A673 (cell line): ENCODE data around the gene FKBP5. TPM values are rescaled to one million over a fixed set of nuclear protein-coding genes. Genes with fewer than 3 reads are reported as not detected.
"Not testable (repeated sequence)": the region's sequence is repeated elsewhere in the genome, so short reads cannot be mapped to it uniquely, and the experiment has no call there.

ENCODE experiments used
- BruUV-seq: library from RNA; stranded (reverse); fragments of 400-500 nt; replicated peaks from 2 replicates; lab custom pipeline; 2021; lab: Mats Ljungman, UMichigan
- CTCF ChIA-PET: fragments of 300-600 bp; sonication (Branson Sonifier 250); formaldehyde crosslinking; loops from one replicate; lab custom pipeline; 2022; ENCODE audit warnings: antibody characterized with exemption; lab: Charles Lee
- POLR2A ChIA-PET: fragments of 300-600 bp; sonication (Branson Sonifier 250); formaldehyde crosslinking; loops from one replicate; lab custom pipeline; 2022; ENCODE audit warnings: antibody characterized with exemption; ENCODE audit not compliant: low non-redundant PET; lab: Charles Lee
- DNase-seq: peaks from one replicate; pipeline ENCODE4 v3.0.0-alpha.2; 2015; ENCODE audit warnings: low spot score
- H3K27ac ChIP-seq: fragments of 200-600 bp; sonication (generic); 2 replicates; pipeline ENCODE4 v1.5.1; 2016; ENCODE audit warnings: mixed run types, low read depth, mild to moderate bottlenecking, mixed read lengths, antibody characterized with exemption, low read length; ENCODE audit not compliant: poor library complexity, severe bottlenecking
- H3K27me3 ChIP-seq: fragments of 200-600 bp; sonication (generic); replicated peaks from 2 replicates; pipeline ENCODE4 v1.6.1; 2017; ENCODE audit warnings: mixed run types, low read depth, mild to moderate bottlenecking, mixed read lengths, antibody characterized with exemption, low read length; ENCODE audit not compliant: insufficient read depth, poor library complexity
- H3K36me3 ChIP-seq: fragments of 200-600 bp; sonication (generic); 2 replicates; pipeline ENCODE4 v1.6.1; 2016; ENCODE audit warnings: mixed run types, mild to moderate bottlenecking, mixed read lengths, antibody characterized with exemption, low read length; ENCODE audit not compliant: insufficient read depth, poor library complexity, severe bottlenecking
- H3K4me1 ChIP-seq: fragments of 200-600 bp; sonication (generic); 2 replicates; pipeline ENCODE4 v1.6.1; 2017; ENCODE audit warnings: mixed run types, mild to moderate bottlenecking, mixed read lengths, antibody characterized with exemption, low read length; ENCODE audit not compliant: insufficient read depth, poor library complexity, severe bottlenecking
- H3K4me3 ChIP-seq: fragments of 200-600 bp; sonication (generic); 2 replicates; pipeline ENCODE4 v1.5.1; 2016; ENCODE audit warnings: low read depth, mixed run types, mild to moderate bottlenecking, mixed read lengths, low read length; ENCODE audit not compliant: poor library complexity, severe bottlenecking
- H3K9me3 ChIP-seq: fragments of 200-600 bp; sonication (generic); 2 replicates; pipeline ENCODE4 v1.6.1; 2016; ENCODE audit warnings: mixed run types, low read depth, mild to moderate bottlenecking, mixed read lengths, antibody characterized with exemption, low read length; ENCODE audit not compliant: poor library complexity, severe bottlenecking
- EZH2 ChIP-seq: fragments of 200-600 bp; sonication (generic); IDR thresholded peaks from 2 replicates; pipeline ENCODE4 v1.6.1; 2017; ENCODE audit warnings: borderline replicate concordance, low read depth, mild to moderate bottlenecking, mixed read lengths, antibody characterized with exemption, low read length; ENCODE audit not compliant: poor library complexity, severe bottlenecking
- intact Hi-C: fragments of 100-400 bp; cut with micrococcal nuclease; formaldehyde crosslinking; loops from one replicate; pipeline ENCODE4 v1.10.0; 2022; ENCODE audit not compliant: unreplicated experiment
- total RNA-seq: library from RNA; stranded (reverse); gene quantifications from 2 replicates; pipeline ENCODE4 v1.2.3, GENCODE V29; 2021
- TF ChIP-seq, protein P1 (sequence below): fragments of 300-800, 200-600 bp; sonication (generic); conservative IDR thresholded peaks from 2 replicates; pipeline ENCODE4 v1.5.1; 2017; ENCODE audit warnings: low read depth, mild to moderate bottlenecking, antibody characterized with exemption, low read length, moderate library complexity, mixed read lengths

FKBP5 gene
- total RNA-seq, 1 experiment from 2014 or later: 20.4 TPM

DNA sequence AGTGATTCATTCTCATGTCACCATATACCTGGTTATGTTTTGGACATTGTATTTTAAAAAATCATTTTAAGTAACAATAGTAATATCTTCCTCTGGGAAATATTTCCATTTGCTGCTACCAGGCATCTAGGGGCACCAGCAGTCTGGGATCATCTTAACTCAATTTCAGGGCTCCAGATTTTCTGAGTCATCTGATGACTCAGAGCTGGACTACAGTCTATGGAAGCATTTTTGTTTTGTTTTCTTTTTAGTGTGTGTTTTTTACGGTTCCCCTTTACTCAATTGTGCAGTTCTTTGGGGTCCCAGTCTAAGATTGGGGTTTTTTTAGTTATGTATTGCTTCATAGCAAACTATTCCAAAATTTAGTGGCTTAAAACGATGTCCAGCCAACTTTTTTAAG is 5.7 kb upstream of the FKBP5 start:
- intact Hi-C loops: no loop called here
- TF ChIP-seq, protein P1, sequence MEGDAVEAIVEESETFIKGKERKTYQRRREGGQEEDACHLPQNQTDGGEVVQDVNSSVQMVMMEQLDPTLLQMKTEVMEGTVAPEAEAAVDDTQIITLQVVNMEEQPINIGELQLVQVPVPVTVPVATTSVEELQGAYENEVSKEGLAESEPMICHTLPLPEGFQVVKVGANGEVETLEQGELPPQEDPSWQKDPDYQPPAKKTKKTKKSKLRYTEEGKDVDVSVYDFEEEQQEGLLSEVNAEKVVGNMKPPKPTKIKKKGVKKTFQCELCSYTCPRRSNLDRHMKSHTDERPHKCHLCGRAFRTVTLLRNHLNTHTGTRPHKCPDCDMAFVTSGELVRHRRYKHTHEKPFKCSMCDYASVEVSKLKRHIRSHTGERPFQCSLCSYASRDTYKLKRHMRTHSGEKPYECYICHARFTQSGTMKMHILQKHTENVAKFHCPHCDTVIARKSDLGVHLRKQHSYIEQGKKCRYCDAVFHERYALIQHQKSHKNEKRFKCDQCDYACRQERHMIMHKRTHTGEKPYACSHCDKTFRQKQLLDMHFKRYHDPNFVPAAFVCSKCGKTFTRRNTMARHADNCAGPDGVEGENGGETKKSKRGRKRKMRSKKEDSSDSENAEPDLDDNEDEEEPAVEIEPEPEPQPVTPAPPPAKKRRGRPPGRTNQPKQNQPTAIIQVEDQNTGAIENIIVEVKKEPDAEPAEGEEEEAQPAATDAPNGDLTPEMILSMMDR: no peak
- TF ChIP-seq EZH2: no peak
- Histone ChIP-seq H3K36me3 (no peaks in the 10 kb centered on the region), H3K4me1 (peaks cover 9% of the 10 kb centered on the region), H3K27me3 (no peaks in the 10 kb centered on the region), H3K4me3 (no peak overlapping the region), H3K27ac (no peak overlapping the region), H3K9me3 (no peaks in the 10 kb centered on the region)
- POLR2A ChIA-PET: no interaction called here
- BruUV-seq: no TSS peak
- CTCF ChIA-PET: no interaction called here
- DNase-seq: no peak

GRCh38 chr6:35691027-35691824 is 2.5 kb upstream of the FKBP5 start:
- H3K27ac ChIP-seq: no peak overlapping the region
- POLR2A ChIA-PET: no interaction called here
- CTCF ChIA-PET: no interaction called here
- intact Hi-C loops: no loop called here
- no peak for DNase-seq
- H3K36me3 ChIP-seq: no peaks in the 10 kb centered on the region
- peaks cover 9% of the 10 kb centered on the region for H3K4me1 ChIP-seq
- no peaks in the 10 kb centered on the region for H3K9me3 ChIP-seq
- BruUV-seq: no TSS peak
- TF ChIP-seq EZH2: no peak
- TF ChIP-seq, protein P1: no peak
- no peak overlapping the region for H3K4me3 ChIP-seq
- H3K27me3 ChIP-seq: no peaks in the 10 kb centered on the region

DNA sequence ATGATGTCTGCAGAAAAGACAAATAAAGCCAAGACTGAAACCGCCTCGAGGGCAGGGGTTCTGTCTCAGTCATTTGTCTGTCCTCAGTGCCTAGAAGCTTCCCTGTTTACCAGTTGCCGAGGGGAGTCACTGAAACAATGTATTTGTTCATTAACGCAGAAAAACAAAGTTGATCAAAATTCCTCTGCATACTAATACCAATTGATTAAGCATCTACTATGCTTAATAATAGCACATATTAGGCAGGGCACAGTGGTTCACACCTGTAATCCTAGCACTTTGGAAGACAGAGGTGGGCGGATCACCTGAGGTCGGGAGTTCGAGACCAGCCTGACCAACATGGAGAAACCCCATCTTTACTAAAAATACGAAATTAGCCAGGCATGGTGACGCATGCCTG is 1.8 kb upstream of the FKBP5 start:
- BruUV-seq: no TSS peak
- Histone ChIP-seq H3K4me1 (peaks cover 9% of the 10 kb centered on the region), H3K36me3 (no peaks in the 10 kb centered on the region), H3K27ac (no peak overlapping the region), H3K9me3 (no peaks in the 10 kb centered on the region), H3K27me3 (no peaks in the 10 kb centered on the region), H3K4me3 (no peak overlapping the region)
- no peak for DNase-seq
- ChIA-PET POLR2A (no interaction called here), CTCF (no interaction called here)
- intact Hi-C loops: no loop called here
- TF ChIP-seq EZH2: no peak
- TF ChIP-seq, protein P1: no peak

- CTCF ChIA-PET, POLR2A ChIA-PET, H3K4me3 ChIP-seq, H3K4me1 ChIP-seq, H3K27ac ChIP-seq, H3K27me3 ChIP-seq, intact Hi-C loops, DNase-seq, BruUV-seq, H3K36me3 ChIP-seq, H3K9me3 ChIP-seq: not testable (repeated sequence)
Measured at GRCh38 chr6:35690006-35690405, 1.3 kb upstream of the FKBP5 start.
